IPS-15b (cell line): ENCODE results near the gene SRGAP2C.
"Not testable (repeated sequence)": the region's sequence is repeated elsewhere in the genome, so short reads cannot be mapped to it uniquely, and the experiment has no call there.

Experiments used
- H3K27me3 ChIP-seq: one replicate; pipeline ENCODE4 v1.6.1; 2013; ENCODE audit warnings: low read length; ENCODE audit not compliant: control insufficient read depth, insufficient read depth
- H3K36me3 ChIP-seq: one replicate; pipeline ENCODE4 v1.6.1; 2013; ENCODE audit warnings: low read length; ENCODE audit not compliant: control insufficient read depth, insufficient read depth
- H3K4me1 ChIP-seq: one replicate; pipeline ENCODE4 v1.6.1; 2013; ENCODE audit warnings: mild to moderate bottlenecking, low read length; ENCODE audit not compliant: control insufficient read depth, insufficient read depth
- H3K4me3 ChIP-seq: one replicate; pipeline ENCODE4 v1.5.1; 2013; ENCODE audit warnings: low read depth, low read length
- H3K9ac ChIP-seq: one replicate; pipeline ENCODE4 v1.6.1; 2013; ENCODE audit warnings: low read depth, mild to moderate bottlenecking, low read length
- H3K9me3 ChIP-seq: one replicate; pipeline ENCODE4 v1.6.1; 2013; ENCODE audit warnings: mild to moderate bottlenecking, low read length; ENCODE audit not compliant: control insufficient read depth, insufficient read depth

Gene SRGAP2C

DNA sequence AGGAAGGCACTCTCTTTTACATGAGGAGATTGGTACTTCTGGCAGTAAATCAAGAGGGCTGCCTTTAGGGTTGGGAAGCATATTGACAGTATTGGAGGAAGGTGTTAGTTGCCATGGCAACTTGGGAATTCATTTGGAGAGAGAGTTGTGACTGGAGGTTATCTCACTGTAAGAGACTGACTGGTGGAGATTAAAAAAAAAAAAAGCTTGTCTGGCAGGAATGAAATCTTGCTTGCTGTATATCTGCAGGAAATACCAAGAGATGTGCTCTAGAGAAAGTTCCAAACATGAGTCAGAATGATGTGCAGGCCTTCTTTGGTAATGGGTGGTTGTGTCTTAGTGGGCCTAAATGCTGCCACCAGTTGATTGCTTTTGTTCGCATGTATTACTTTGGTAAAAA, 59.1 kb downstream of the SRGAP2C start:
- H3K36me3 ChIP-seq, H3K27me3 ChIP-seq, H3K9me3 ChIP-seq, H3K4me1 ChIP-seq, H3K4me3 ChIP-seq, H3K9ac ChIP-seq: not testable (repeated sequence)

GRCh38 chr1:121246399-121246798, 61.6 kb downstream of the SRGAP2C start:
- not testable (repeated sequence) for H3K9me3 ChIP-seq, H3K27me3 ChIP-seq, H3K4me3 ChIP-seq, H3K9ac ChIP-seq, H3K36me3 ChIP-seq, H3K4me1 ChIP-seq

GRCh38 chr1:121252656-121253055, 67.9 kb downstream of the SRGAP2C start:
- H3K9me3 ChIP-seq, H3K4me1 ChIP-seq, H3K4me3 ChIP-seq, H3K9ac ChIP-seq, H3K36me3 ChIP-seq, H3K27me3 ChIP-seq: not testable (repeated sequence)

DNA sequence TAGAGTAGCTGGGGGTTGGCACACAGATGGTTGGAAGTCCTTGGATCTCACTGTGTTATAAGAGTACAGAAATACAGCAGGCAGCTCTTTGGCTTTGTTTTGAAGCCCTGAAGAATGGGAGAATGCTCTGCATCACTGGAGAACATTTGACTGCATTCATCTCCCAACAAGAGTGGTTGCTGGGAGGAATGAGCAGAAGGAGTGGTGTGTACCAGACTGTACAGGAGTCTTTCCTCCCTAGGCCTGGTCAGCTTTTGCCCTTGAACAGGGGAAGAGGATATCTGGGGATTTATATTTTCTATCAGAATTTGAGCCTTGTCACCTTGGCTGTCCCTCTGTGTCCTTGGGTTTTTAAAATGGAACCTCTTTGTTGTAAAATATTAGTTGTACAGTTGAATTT, 69.8 kb downstream of the SRGAP2C start:
- not testable (repeated sequence) for H3K36me3 ChIP-seq, H3K9ac ChIP-seq, H3K27me3 ChIP-seq, H3K9me3 ChIP-seq, H3K4me1 ChIP-seq, H3K4me3 ChIP-seq

GRCh38 chr1:121257632-121258031, 72.9 kb downstream of the SRGAP2C start:
- not testable (repeated sequence) for H3K4me3 ChIP-seq, H3K4me1 ChIP-seq, H3K9me3 ChIP-seq, H3K27me3 ChIP-seq, H3K36me3 ChIP-seq, H3K9ac ChIP-seq

- not testable (repeated sequence) for H3K4me1 ChIP-seq, H3K36me3 ChIP-seq, H3K4me3 ChIP-seq, H3K27me3 ChIP-seq, H3K9me3 ChIP-seq, H3K9ac ChIP-seq
These were observed 73.4 kb downstream of the SRGAP2C start for GRCh38 chr1:121258134-121258533.

DNA sequence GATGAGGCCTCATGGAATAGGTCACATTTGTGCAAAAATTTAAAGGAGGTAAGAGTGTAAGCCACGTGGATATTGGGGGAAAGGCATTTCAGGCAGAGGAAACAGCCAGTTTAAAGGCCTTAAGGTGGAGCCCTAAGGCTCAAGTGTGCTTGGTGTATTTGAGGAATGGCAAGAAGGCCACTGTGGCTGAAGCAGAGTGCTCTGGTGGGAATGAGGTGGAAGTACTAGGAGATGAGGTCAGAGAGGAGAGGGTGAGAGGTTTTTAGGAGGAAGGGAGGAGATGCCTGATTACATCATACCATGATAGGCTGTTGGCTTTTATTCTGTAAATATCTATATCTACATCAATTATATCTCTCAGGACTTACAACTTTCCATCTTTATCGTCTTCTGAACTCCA, 75.4 kb downstream of the SRGAP2C start:
- not testable (repeated sequence) for H3K27me3 ChIP-seq, H3K4me3 ChIP-seq, H3K9ac ChIP-seq, H3K9me3 ChIP-seq, H3K36me3 ChIP-seq, H3K4me1 ChIP-seq

DNA sequence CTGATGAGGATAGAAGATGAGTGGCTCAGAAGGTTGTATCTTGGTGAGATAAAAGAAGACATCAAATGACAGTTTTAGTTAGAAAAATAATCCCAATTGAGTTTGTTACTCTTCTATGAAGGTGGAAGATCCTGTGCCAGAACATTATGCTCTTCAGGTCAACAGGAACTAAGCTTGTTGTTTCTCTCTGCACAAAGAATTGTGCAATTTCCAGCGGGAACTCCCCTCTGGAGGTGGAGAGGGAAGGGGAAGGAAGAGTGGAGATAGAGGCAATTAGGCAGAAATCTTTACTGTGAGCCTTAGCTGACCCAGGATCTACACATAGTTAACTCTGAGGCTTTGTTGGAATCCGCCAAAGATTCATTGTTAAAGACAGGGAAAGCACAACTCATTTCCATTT, 77.4 kb downstream of the SRGAP2C start:
- H3K36me3 ChIP-seq, H3K9ac ChIP-seq, H3K4me3 ChIP-seq, H3K27me3 ChIP-seq, H3K9me3 ChIP-seq, H3K4me1 ChIP-seq: not testable (repeated sequence)

DNA sequence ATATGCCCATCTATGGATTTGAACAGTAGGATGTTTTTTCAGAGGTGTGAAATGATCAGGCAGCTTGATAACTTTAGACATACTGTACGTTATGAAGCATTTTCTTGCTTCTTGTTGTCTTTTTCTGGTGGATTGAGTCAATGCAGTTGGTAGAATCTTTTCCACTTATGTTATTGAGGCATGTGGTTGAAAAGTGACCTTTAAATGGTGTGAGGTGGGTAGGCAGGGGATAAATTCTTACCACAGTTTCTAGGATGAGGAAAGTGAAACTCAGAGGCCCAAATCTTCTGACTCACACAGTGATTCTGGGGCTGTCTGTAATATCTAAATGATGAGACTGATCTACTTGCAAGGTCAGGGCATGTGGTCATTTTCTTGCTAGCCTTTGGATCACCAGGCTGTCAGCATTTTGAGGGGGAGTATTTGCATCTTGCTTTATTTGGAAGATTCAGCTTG, 79.0 kb downstream of the SRGAP2C start:
- H3K4me3 ChIP-seq, H3K4me1 ChIP-seq, H3K36me3 ChIP-seq, H3K9ac ChIP-seq, H3K9me3 ChIP-seq, H3K27me3 ChIP-seq: not testable (repeated sequence)

- not testable (repeated sequence) for H3K4me1 ChIP-seq, H3K4me3 ChIP-seq, H3K9me3 ChIP-seq, H3K36me3 ChIP-seq, H3K9ac ChIP-seq, H3K27me3 ChIP-seq
These were observed 82.3 kb downstream of the SRGAP2C start for GRCh38 chr1:121267072-121267471.

- H3K27me3 ChIP-seq, H3K9me3 ChIP-seq, H3K4me3 ChIP-seq, H3K36me3 ChIP-seq, H3K4me1 ChIP-seq, H3K9ac ChIP-seq: not testable (repeated sequence)
These were observed 84.5 kb downstream of the SRGAP2C start for GRCh38 chr1:121269309-121269708.

GRCh38 chr1:121269973-121270372, 85.2 kb downstream of the SRGAP2C start:
- H3K27me3 ChIP-seq, H3K9me3 ChIP-seq, H3K4me3 ChIP-seq, H3K9ac ChIP-seq, H3K36me3 ChIP-seq, H3K4me1 ChIP-seq: not testable (repeated sequence)

- H3K27me3 ChIP-seq, H3K9ac ChIP-seq, H3K9me3 ChIP-seq, H3K4me3 ChIP-seq, H3K4me1 ChIP-seq, H3K36me3 ChIP-seq: not testable (repeated sequence)
These were observed 86.5 kb downstream of the SRGAP2C start for GRCh38 chr1:121271143-121271715.
